ENCODE data around the gene GALNT2. TPM values are rescaled to one million over a fixed set of nuclear protein-coding genes. Genes with fewer than 3 reads are reported as not detected.

The GALNT2 gene
- total and polyA plus RNA-seq, 9 donors, result 30.3 to 89.2 (median 79.2) TPM

DNA sequence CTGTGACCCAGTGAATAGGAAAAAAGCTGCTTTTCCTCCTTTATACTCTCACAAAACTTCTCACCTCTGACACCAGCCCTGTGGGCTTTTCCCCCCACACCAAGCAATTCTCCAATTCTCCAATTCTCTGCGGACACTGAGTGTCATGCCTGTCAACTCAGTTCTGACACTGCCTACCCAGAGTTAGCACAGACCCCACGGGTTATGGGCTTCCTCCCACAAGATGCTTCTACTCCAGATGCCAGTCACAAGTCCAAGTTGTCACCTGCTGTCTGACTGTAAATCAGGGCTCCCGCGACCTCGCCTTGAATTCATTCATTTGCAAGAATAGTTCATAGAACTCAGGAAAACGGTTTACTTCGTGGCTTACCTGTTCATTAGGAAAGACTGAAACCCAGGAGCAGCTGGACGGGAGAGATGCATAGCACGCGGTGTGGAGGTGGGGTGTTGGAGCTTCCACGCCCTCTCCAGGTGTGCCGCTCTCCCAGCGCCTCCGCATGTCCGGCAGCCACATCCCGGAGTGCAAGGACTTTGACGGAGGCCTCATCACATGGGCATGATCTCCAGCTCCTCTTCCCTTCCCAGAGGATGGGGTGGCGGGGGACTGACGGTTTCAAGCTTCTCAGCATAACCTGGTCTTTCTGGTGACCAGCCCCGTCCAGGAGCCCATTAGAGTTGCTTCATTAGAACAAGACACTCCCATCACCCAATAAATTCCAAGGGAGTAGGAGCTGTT, 204.4 kb downstream of the GALNT2 start:
- H3K27ac ChIP-seq (ENCODE audit: low read length), result no peak overlapping the region
- peaks cover 21% of the 10 kb centered on the region for H3K36me3 ChIP-seq (ENCODE audit: control insufficient read depth, insufficient read depth, low read length)
- no peak overlapping the region for H3K4me3 ChIP-seq (ENCODE audit: low read length)
- H3K9me3 ChIP-seq (replicated peaks; ENCODE audit: control insufficient read depth, low read depth, low read length), result no peaks in the 10 kb centered on the region
- no peak for DNase-seq
- H3K4me1 ChIP-seq (ENCODE audit: control insufficient read depth, insufficient read depth, low read length), result peaks cover 4% of the 10 kb centered on the region
- H3K27me3 ChIP-seq (ENCODE audit: control insufficient read depth, insufficient read depth, low read length), result no peaks in the 10 kb centered on the region
- WGBS (ENCODE audit: insufficient coverage), result 83% methylated on average over 17 of the region's 20 CpGs

DNA sequence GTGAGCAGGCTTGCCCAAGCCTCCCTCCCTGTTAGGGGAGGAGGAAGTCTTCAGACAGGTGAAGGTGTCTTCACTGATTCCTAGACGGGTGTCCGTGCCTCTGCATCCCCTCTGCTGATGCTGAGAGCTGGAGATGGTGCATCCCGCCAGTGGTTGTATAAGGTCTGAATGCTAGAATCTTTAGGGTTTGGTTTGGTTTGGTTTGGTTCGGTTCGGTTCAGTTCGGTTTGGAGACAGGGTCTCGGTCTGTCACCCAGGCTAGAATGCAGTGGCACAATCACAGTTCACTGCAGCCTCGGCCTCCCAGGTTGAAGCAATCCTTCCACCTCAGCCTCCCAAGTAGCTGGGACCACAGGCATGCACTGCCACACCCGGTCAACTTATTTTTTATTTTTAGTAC, 205.5 kb downstream of the GALNT2 start:
- H3K36me3 ChIP-seq (ENCODE audit: control insufficient read depth, insufficient read depth, low read length), result peaks cover 25% of the 10 kb centered on the region
- 97% methylated on average over 7 of the region's 9 CpGs for WGBS (ENCODE audit: insufficient coverage)
- no peak overlapping the region for H3K27ac ChIP-seq (ENCODE audit: low read length)

DNA sequence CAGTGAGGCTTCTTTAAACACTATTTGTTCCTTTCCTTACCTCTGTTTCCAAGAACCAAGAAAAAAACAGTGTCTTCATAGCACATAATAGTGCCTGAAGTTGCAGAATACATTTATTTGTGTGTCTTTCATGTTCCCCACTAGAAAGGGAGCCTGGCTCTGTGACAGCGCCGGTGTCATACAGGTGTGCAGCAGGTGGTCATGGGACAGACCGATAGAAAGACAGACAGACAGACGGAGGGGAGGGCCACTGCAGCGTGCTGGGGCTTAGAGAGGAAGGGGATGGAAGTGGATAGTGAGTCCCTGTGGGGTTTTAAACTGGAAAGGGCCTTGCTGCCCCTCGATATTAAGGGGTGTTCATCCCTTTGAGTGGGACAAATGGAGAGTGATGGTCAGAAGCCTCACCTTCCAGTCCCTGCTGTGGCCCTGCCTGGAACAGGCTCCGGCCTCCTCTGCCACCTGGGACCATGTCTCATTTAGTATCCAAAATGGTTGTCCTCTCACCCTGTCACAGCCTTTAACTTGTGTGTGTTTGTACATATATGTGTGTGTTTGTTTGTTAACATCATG, 206.2 kb downstream of the GALNT2 start:
- peaks cover 4% of the 10 kb centered on the region for H3K4me1 ChIP-seq (ENCODE audit: control insufficient read depth, insufficient read depth, low read length)
- no peak overlapping the region for H3K4me3 ChIP-seq (ENCODE audit: low read length)
- H3K27ac ChIP-seq (ENCODE audit: low read length), result no peak overlapping the region
- H3K36me3 ChIP-seq (ENCODE audit: control insufficient read depth, insufficient read depth, low read length), result peaks cover 24% of the 10 kb centered on the region
- no peak for DNase-seq
- 80% methylated on average over 6 of the region's 7 CpGs for WGBS (ENCODE audit: insufficient coverage)
- no peaks in the 10 kb centered on the region for H3K27me3 ChIP-seq (ENCODE audit: control insufficient read depth, insufficient read depth, low read length)
- H3K9me3 ChIP-seq (replicated peaks; ENCODE audit: control insufficient read depth, low read depth, low read length), result no peaks in the 10 kb centered on the region

More for the DNA sequence above, 205.5 kb downstream of the GALNT2 start:
- Histone ChIP-seq H3K27me3 (ENCODE audit: control insufficient read depth, insufficient read depth, low read length) (no peaks in the 10 kb centered on the region), H3K4me3 (ENCODE audit: low read length) (no peak overlapping the region), H3K9me3 (replicated peaks; ENCODE audit: control insufficient read depth, low read depth, low read length) (no peaks in the 10 kb centered on the region), H3K4me1 (ENCODE audit: control insufficient read depth, insufficient read depth, low read length) (peaks cover 4% of the 10 kb centered on the region)
- DNase-seq, result no peak

DNA sequence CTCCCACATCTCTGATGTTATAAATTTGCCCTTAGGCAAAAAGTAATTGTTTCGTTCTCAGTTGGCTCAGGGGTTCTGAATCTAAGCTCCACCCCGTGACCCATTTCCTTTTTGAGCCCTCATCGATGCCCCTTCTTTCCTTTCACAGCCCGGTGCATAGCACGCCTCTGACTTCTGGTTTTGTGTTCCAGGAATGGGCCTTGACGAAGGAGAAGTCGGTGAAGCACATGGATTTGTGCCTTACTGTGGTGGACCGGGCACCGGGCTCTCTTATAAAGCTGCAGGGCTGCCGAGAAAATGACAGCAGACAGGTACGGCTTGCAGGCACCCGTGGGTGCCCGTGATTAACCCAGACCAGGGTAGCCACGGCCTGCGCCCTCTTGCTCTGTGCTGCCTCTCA, 207.2 kb downstream of the GALNT2 start:
- Histone ChIP-seq H3K36me3 (ENCODE audit: control insufficient read depth, insufficient read depth, low read length) (peaks cover 34% of the 10 kb centered on the region), H3K9me3 (replicated peaks; ENCODE audit: control insufficient read depth, low read depth, low read length) (no peaks in the 10 kb centered on the region), H3K27ac (ENCODE audit: low read length) (no peak overlapping the region), H3K27me3 (ENCODE audit: control insufficient read depth, insufficient read depth, low read length) (no peaks in the 10 kb centered on the region), H3K4me1 (ENCODE audit: control insufficient read depth, insufficient read depth, low read length) (no peaks in the 10 kb centered on the region), H3K4me3 (ENCODE audit: low read length) (no peak overlapping the region)
- no peak for DNase-seq
- WGBS (ENCODE audit: insufficient coverage), result 84% methylated on average over 11 of the region's 15 CpGs

DNA sequence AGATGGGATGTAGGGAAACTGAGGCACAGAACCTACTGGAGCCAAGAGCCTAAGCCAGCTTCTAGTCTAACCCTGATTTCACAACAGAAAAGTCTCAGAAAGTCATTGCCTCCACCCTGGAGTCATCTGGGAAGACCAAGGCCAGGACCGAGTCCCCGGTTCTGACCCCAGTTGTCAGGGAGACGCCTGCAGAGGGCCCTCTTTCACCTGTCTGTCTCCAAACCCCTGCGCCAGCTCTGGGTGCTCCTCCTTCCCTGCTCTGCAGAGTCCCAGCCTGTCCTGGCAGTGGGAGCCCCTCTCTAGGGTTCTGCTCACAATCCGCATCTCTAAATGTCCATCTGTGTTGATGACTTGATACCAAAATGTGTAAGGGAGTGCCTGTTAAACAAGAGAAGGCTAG, 209.4 kb downstream of the GALNT2 start:
- Histone ChIP-seq H3K36me3 (ENCODE audit: control insufficient read depth, insufficient read depth, low read length) (peaks cover 49% of the 10 kb centered on the region), H3K4me3 (ENCODE audit: low read length) (no peak overlapping the region), H3K27ac (ENCODE audit: low read length) (no peak overlapping the region), H3K9me3 (replicated peaks; ENCODE audit: control insufficient read depth, low read depth, low read length) (no peaks in the 10 kb centered on the region), H3K27me3 (ENCODE audit: control insufficient read depth, insufficient read depth, low read length) (no peaks in the 10 kb centered on the region), H3K4me1 (ENCODE audit: control insufficient read depth, insufficient read depth, low read length) (no peaks in the 10 kb centered on the region)
- WGBS (ENCODE audit: insufficient coverage), result 92% methylated on average over 3 of the region's 5 CpGs
- DNase-seq, result no peak

DNA sequence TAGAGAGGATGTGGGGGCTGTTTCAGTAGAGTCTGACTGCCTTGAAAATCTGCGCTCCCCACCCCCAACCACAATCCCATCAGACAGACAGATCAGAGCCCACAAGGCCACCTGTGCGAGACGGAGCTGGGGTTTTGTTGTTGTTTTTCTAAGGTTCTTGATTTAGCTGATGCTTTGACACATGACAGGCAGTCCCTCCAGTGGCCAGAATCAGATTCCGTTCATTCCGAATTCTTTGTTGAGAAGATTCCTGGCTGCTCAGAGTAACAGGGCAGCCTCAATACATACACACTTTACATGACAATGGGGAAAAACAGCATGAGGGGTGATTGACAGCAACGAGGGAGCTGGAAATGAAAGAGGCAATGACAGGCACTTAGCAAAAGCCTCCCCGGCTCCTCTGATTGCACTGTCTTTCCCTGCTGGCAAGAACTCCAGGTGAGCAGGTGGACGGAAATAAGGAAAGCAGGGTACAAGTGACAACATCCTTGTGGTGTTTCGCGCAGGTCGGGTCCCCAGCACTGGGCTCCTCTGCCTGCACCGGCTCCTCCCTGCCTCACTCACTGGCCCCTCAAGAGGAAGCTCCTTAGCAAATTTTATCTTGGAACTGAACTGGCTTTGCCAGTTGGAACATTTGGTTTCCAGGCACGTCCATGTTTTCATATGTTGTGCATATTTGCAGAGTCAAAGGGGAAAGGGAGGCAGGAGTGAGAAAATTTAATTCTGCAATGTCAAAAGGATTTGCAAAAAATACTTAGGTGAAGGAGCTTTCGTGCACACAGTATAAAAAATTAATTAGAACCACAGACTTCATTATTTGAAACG, 210.4 kb downstream of the GALNT2 start:
- no peaks in the 10 kb centered on the region for H3K4me1 ChIP-seq (ENCODE audit: control insufficient read depth, insufficient read depth, low read length)
- H3K27ac ChIP-seq (ENCODE audit: low read length), result no peak overlapping the region
- no peak overlapping the region for H3K4me3 ChIP-seq (ENCODE audit: low read length)
- no peaks in the 10 kb centered on the region for H3K27me3 ChIP-seq (ENCODE audit: control insufficient read depth, insufficient read depth, low read length)
- DNase-seq, result no peak
- H3K9me3 ChIP-seq (replicated peaks; ENCODE audit: control insufficient read depth, low read depth, low read length), result no peaks in the 10 kb centered on the region
- WGBS (ENCODE audit: insufficient coverage), result 51% methylated on average over 7 of the region's 15 CpGs
- peaks cover 47% of the 10 kb centered on the region for H3K36me3 ChIP-seq (ENCODE audit: control insufficient read depth, insufficient read depth, low read length)

DNA sequence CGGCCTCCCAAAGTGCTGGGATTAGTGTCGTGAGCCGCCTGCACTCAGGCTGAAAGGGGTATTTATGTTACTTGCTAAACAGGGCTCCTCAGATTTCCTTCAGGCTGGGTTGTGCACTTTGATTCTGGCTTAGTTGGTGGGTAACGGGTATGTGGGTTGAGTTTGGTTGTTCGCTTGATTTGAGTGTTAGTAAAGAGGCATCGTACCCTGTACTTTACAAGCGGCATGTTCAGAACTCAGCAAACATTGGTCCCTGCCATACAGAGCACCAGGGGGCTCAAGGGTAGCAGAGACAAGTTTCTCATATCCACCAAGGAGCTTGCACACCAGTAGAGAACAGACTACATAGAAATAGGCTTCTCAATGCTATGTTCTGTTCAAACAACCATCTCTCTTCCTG, 211.3 kb downstream of the GALNT2 start:
- H3K4me3 ChIP-seq (ENCODE audit: low read length), result no peak overlapping the region
- no peaks in the 10 kb centered on the region for H3K4me1 ChIP-seq (ENCODE audit: control insufficient read depth, insufficient read depth, low read length)
- H3K27ac ChIP-seq (ENCODE audit: low read length), result no peak overlapping the region
- H3K36me3 ChIP-seq (ENCODE audit: control insufficient read depth, insufficient read depth, low read length), result peaks cover 47% of the 10 kb centered on the region
- H3K27me3 ChIP-seq (ENCODE audit: control insufficient read depth, insufficient read depth, low read length), result no peaks in the 10 kb centered on the region
- WGBS (ENCODE audit: insufficient coverage), result 90% methylated on average over 7 of the region's 7 CpGs
- H3K9me3 ChIP-seq (replicated peaks; ENCODE audit: control insufficient read depth, low read depth, low read length), result no peaks in the 10 kb centered on the region
- DNase-seq, result no peak

DNA sequence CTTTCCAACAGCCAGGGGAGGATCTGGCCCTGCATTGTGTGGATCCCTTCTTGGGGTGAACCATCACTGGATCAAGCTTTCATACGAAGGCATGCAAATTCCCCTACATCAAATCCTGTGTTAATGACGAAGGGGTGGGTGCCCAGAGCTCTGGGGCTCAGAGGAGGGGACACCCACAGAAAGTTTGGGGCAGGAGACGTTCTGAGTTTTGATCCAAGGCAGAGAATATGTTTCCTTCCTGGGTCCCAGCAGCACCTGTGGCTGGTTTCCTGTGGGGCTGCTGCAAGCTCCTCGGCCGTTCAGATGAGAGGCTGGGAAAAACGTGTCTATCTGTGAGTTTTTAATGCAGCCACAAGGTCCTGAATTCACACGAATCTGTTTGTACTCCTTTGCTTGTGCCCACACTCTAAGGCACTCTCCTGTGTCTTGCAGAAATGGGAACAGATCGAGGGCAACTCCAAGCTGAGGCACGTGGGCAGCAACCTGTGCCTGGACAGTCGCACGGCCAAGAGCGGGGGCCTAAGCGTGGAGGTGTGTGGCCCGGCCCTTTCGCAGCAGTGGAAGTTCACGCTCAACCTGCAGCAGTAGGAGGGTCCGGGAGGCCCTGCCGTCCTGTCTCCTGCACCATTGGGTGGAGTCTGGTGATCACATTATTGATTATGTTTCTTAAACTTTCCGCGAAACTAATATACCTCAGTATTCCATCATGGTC, 212.0 kb downstream of the GALNT2 start:
- no peaks in the 10 kb centered on the region for H3K4me1 ChIP-seq (ENCODE audit: control insufficient read depth, insufficient read depth, low read length)
- DNase-seq, result no peak
- 78% methylated on average over 14 of the region's 20 CpGs for WGBS (ENCODE audit: insufficient coverage)
- H3K27ac ChIP-seq (ENCODE audit: low read length), result no peak overlapping the region
- H3K27me3 ChIP-seq (ENCODE audit: control insufficient read depth, insufficient read depth, low read length), result no peaks in the 10 kb centered on the region
- peaks cover 47% of the 10 kb centered on the region for H3K36me3 ChIP-seq (ENCODE audit: control insufficient read depth, insufficient read depth, low read length)
- no peak overlapping the region for H3K4me3 ChIP-seq (ENCODE audit: low read length)
- no peaks in the 10 kb centered on the region for H3K9me3 ChIP-seq (replicated peaks; ENCODE audit: control insufficient read depth, low read depth, low read length)

DNA sequence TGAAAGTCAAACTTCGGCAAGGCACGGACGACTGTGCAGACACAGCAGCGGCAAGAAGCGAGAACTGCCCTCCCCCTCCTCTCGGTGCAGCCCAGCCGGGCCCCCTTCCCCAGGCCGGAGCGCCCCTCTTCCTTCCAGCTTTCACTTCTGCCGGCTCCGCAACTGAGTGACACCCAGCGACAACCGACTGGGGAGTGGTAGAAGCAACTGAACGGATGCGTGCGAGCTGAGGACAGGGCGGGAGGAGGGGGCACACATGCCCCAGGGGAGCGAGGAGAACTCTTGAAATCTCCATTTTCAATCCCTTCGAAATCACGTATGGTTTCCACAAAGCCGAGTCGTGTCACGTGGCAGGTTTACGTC, 212.5 kb downstream of the GALNT2 start:
- H3K27ac ChIP-seq (ENCODE audit: low read length), result no peak overlapping the region
- 86% methylated on average over 18 of the region's 24 CpGs for WGBS (ENCODE audit: insufficient coverage)
- no peaks in the 10 kb centered on the region for H3K9me3 ChIP-seq (replicated peaks; ENCODE audit: control insufficient read depth, low read depth, low read length)
- H3K27me3 ChIP-seq (ENCODE audit: control insufficient read depth, insufficient read depth, low read length), result no peaks in the 10 kb centered on the region
- H3K4me1 ChIP-seq (ENCODE audit: control insufficient read depth, insufficient read depth, low read length), result no peaks in the 10 kb centered on the region
- no peak overlapping the region for H3K4me3 ChIP-seq (ENCODE audit: low read length)
- DNase-seq, result no peak
- peaks cover 47% of the 10 kb centered on the region for H3K36me3 ChIP-seq (ENCODE audit: control insufficient read depth, insufficient read depth, low read length)

Measured in muscle of leg (tissue), 11 donors.